GM21381 (cell line): Measurements from ENCODE around the gene GDPGP1.
"Not testable (repeated sequence)": the region's sequence is repeated elsewhere in the genome, so short reads cannot be mapped to it uniquely, and the experiment has no call there.

ENCODE experiments used
- ATAC-seq: cut with Tn5 transposase; IDR thresholded peaks from one replicate; pipeline ENCODE4 v1.9.1; 2021; ENCODE audit warnings: mild to moderate bottlenecking, moderate library complexity; ENCODE audit not compliant: unreplicated experiment

Gene GDPGP1

GRCh38 chr15:90249203-90249863 is 15.3 kb downstream of the GDPGP1 start, which contains the start of gene TTLL13:
TSS of gene TTLL13 (plus strand) at chr15:90249556. CDS start at chr15:90250631, 1,075 bp downstream.
- peak; percentile 84 for ATAC-seq

- no peak for ATAC-seq
Measured at GRCh38 chr15:90257776-90258175, 23.8 kb downstream of the GDPGP1 start.

GRCh38 chr15:90259524-90259923 is 25.5 kb downstream of the GDPGP1 start:
- peak; percentile 76 for ATAC-seq

GRCh38 chr15:90260731-90261130 is 26.7 kb downstream of the GDPGP1 start:
- ATAC-seq: not testable (repeated sequence)

- no peak for ATAC-seq
Measured at GRCh38 chr15:90261811-90262210, 27.8 kb downstream of the GDPGP1 start.

GRCh38 chr15:90262426-90262825 is 28.4 kb downstream of the GDPGP1 start:
- no peak for ATAC-seq

- ATAC-seq: no peak
Measured at GRCh38 chr15:90264671-90265070, 30.7 kb downstream of the GDPGP1 start.

GRCh38 chr15:90265271-90266060 is 31.5 kb downstream of the GDPGP1 start, which contains the start of gene NGRN:
TSS of gene NGRN (plus strand) at chr15:90265672. CDS start at chr15:90265713, 41 bp downstream.
- peak; percentile 92 for ATAC-seq

- ATAC-seq: peak; percentile 5
Measured at GRCh38 chr15:90266061-90266431, 32.0 kb downstream of the GDPGP1 start.

GRCh38 chr15:90266485-90266884 is 32.5 kb downstream of the GDPGP1 start:
- no peak for ATAC-seq

GRCh38 chr15:90268415-90268814 is 34.4 kb downstream of the GDPGP1 start:
- ATAC-seq: no peak

GRCh38 chr15:90270502-90271150 is 36.6 kb downstream of the GDPGP1 start:
- ATAC-seq: no peak

GRCh38 chr15:90271459-90272166 is 37.6 kb downstream of the GDPGP1 start:
- no peak for ATAC-seq

GRCh38 chr15:90278467-90278866 is 44.5 kb downstream of the GDPGP1 start:
- ATAC-seq: not testable (repeated sequence)

GRCh38 chr15:90280743-90281142 is 46.7 kb downstream of the GDPGP1 start:
- ATAC-seq: not testable (repeated sequence)

GRCh38 chr15:90281637-90282036 is 47.6 kb downstream of the GDPGP1 start:
- ATAC-seq: not testable (repeated sequence)

GRCh38 chr15:90286678-90287077 is 52.7 kb downstream of the GDPGP1 start:
- ATAC-seq: no peak

- ATAC-seq: no peak
Measured at GRCh38 chr15:90287101-90287500, 53.1 kb downstream of the GDPGP1 start.

GRCh38 chr15:90287946-90288345 is 53.9 kb downstream of the GDPGP1 start:
- ATAC-seq: no peak

GRCh38 chr15:90291679-90292356 is 57.8 kb downstream of the GDPGP1 start:
- no peak for ATAC-seq
